ENCODE results near the gene SH3D19.

DNA sequence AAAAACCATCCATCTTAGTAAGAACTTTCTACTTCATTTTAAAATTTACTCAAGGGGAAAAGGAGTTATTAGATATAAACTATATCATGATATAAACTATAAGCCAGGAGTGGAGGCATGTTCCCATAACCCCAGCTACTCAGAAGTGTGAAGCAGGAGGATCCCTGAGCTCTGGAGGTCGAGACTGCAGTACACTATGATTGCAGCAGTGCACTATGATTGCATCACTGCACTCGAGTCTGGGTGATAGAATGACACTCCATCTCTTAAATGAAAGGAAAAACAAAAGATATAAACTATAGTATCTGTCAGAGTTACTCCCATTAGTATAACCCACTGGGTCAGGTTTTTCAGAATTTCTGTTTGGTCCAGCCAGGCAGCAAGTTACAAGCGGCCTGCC is 178.4 kb downstream of the SH3D19 start:
- TF ChIP-seq, protein P1, sequence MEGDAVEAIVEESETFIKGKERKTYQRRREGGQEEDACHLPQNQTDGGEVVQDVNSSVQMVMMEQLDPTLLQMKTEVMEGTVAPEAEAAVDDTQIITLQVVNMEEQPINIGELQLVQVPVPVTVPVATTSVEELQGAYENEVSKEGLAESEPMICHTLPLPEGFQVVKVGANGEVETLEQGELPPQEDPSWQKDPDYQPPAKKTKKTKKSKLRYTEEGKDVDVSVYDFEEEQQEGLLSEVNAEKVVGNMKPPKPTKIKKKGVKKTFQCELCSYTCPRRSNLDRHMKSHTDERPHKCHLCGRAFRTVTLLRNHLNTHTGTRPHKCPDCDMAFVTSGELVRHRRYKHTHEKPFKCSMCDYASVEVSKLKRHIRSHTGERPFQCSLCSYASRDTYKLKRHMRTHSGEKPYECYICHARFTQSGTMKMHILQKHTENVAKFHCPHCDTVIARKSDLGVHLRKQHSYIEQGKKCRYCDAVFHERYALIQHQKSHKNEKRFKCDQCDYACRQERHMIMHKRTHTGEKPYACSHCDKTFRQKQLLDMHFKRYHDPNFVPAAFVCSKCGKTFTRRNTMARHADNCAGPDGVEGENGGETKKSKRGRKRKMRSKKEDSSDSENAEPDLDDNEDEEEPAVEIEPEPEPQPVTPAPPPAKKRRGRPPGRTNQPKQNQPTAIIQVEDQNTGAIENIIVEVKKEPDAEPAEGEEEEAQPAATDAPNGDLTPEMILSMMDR (conservative IDR thresholded peaks at IDR 0.05; ENCODE audit: low read depth, low read length) = no peak
- TF ChIP-seq, protein P2, sequence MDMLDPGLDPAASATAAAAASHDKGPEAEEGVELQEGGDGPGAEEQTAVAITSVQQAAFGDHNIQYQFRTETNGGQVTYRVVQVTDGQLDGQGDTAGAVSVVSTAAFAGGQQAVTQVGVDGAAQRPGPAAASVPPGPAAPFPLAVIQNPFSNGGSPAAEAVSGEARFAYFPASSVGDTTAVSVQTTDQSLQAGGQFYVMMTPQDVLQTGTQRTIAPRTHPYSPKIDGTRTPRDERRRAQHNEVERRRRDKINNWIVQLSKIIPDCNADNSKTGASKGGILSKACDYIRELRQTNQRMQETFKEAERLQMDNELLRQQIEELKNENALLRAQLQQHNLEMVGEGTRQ (IDR thresholded peaks at IDR 0.05; ENCODE audit: low read depth, low read length) = no peak
- no peak for TF ChIP-seq RAD21 (IDR thresholded peaks at IDR 0.05; ENCODE audit: low read length)
- TF ChIP-seq POLR2A (IDR thresholded peaks at IDR 0.05; ENCODE audit: low read depth, low read length) = no peak
- no peak for TF ChIP-seq SMC3 (IDR thresholded peaks at IDR 0.05; ENCODE audit: low read depth, low read length)
